Measurements from ENCODE around the gene MMP24OS. TPM values are rescaled to one million over a fixed set of nuclear protein-coding genes. Genes with fewer than 3 reads are reported as not detected.

MMP24OS gene
- 38.0 and 39.1 TPM in 2 replicates for total RNA-seq

GRCh38 chr20:35277531-35278395 lies at the start of gene MMP24OS:
TSS of gene MMP24OS (minus strand) at chr20:35278122. CDS start at chr20:35277929, 193 bp downstream.

DNA sequence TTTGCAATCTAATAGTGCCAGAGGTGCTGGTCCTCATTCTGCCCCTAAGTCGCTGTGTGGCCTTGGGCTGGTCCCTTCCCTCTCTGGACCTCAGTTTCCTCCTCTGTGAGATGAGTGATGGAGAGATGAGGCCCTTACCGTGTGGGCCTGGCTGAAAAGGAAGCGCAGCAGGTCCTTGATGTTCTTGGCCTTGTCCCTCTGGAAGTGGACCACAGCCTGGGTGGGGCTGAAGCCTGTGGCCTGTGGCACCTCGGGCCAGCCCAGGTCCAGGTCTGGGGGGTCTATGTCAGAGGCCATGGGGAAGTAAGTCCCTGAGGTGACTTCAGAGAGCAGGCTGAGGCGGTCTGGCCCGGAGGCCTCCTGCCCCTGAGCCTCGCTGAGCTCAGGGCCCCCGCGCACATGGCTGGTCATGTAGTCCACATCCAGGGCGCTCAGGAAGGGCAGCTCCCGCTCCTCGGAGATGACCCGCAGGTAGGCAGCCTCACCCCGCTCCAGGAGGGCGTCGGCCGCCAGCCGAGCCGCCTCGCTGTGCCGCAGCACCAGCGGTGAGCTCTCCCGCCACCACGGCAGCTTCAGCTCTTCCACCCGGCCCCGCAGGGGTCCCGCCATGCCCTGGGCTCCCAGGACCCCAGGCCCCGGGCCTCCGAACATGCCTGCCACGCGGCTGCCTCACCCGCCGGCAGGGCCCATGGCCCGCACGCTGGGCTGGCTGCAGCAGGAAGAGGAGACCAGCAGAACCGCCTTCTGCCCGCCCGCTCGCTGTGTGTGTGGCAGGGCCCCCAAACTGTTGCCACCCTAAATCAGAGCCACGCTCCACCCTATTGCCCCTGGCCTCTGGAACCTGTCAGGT lies 14.0 kb upstream of the MMP24OS start, which contains the start of gene FAM83C:
Gene FAM83C (minus strand): TSS at position 772 of the 850 bp plus-strand sequence. CDS start 121 bp downstream, at position 651.

DNA sequence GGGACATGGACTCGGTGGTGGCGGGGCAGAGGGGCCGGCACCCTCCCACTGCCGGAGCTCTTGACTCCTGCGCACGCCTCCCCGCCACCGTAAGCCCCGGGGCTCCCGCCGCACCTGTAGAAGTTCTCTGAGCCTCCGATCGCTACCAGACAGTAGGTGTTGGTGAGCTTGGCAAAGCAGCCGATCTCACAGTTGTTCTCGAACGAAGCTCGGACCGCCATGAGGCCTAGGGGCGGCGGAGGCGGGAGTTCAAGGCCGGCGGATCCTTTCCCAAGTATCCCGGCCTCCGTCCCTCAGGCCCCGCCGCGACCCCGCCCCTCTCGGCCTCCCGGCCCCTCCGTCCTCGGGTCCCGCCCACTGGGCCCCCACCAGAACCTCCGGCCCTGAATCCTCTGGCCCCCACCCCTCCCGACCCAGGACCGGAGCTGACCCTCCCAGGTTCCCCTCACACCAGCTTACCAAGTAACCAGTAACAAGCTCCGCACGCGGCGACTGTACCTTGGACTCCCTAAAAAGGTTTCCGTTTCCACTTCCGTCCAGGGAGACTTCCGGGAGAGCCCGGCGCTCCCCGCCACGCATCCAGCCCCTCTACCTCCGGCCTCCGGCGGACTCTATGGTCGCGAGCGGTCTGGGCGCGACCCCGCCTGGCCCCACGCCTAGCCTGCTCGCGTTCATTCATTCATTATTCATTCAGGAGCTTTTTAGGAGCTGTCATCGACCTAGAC lies 6.5 kb upstream of the MMP24OS start, which contains the start of gene EIF6:
Gene EIF6 (minus strand): TSS at position 506 of the 725 bp plus-strand sequence. CDS start 285 bp downstream, at position 221.

Other genes starting within 250 kb of the MMP24OS start
- 88.5 and 94.4 TPM in 2 replicates for gene TRPC4AP, start 185.3 kb downstream of the MMP24OS start, total RNA-seq
- 37.5 and 60.3 TPM in 2 replicates for gene EDEM2, start 130.8 kb downstream of the MMP24OS start, total RNA-seq
- gene PROCR, start 106.0 kb downstream of the MMP24OS start, total RNA-seq, result 92.4 and 93.2 TPM in 2 replicates
- 14.5 and 63.9 TPM in 2 replicates for gene MMP24, start 51.4 kb downstream of the MMP24OS start, total RNA-seq
- 244 and 387 TPM in 2 replicates for gene EIF6, start 6.7 kb upstream of the MMP24OS start, total RNA-seq
- gene FAM83C, start 14.3 kb upstream of the MMP24OS start, total RNA-seq, result not detected in 2 replicates
- 33.2 and 36.4 TPM in 2 replicates for gene UQCC1, start 133.9 kb upstream of the MMP24OS start, total RNA-seq
- gene GDF5, start 160.1 kb upstream of the MMP24OS start, total RNA-seq, result 12.7 and 15.5 TPM in 2 replicates
- 26.7 and 31.4 TPM in 2 replicates for gene CEP250, start 177.5 kb upstream of the MMP24OS start, total RNA-seq

All from mesangial cell (primary cell).